Esophagus muscularis mucosa (tissue), 4 donors: Measurements from ENCODE around the gene TOX2. TPM values are rescaled to one million over a fixed set of nuclear protein-coding genes. Genes with fewer than 3 reads are reported as not detected.

Experiments
- DNase-seq: peaks from one replicate; pipeline ENCODE4 v3.0.0-alpha.2; 2017; ENCODE audit errors: extremely low spot score
- H3K27ac ChIP-seq, 4 donors: fragments of 200-600 bp; sonication (generic); replicated peaks in 1 of 4; 1 replicate in 3 of 4; 2 replicates in 1 of 4; pipeline ENCODE4 v1.5.1; 2016 to 2019; ENCODE audit warnings: mild to moderate bottlenecking in 1 of 4
- H3K27me3 ChIP-seq, 4 donors: fragments of 200-600 bp; sonication (generic); one replicate each; pipeline versions ENCODE4 v1.5.1 to v1.6.0; 2016 to 2019
- H3K36me3 ChIP-seq, 4 donors: fragments of 200-600 bp; sonication (generic); one replicate each; pipeline ENCODE4 v1.5.1; 2016 to 2019
- H3K4me1 ChIP-seq, 4 donors: fragments of 200-600 bp; sonication (generic); one replicate each; pipeline ENCODE4 v1.5.1; 2016 to 2019
- H3K4me3 ChIP-seq, 4 donors: fragments of 200-600 bp; sonication (generic); 1 replicate in 2 of 4; 2 replicates in 2 of 4; pipeline ENCODE4 v1.5.1; 2016 to 2019; ENCODE audit warnings: mild to moderate bottlenecking in 4 of 4, moderate library complexity in 1 of 4
- H3K9me3 ChIP-seq, 4 donors: fragments of 200-600 bp; sonication (generic); 1 replicate in 3 of 4; 2 replicates in 1 of 4; pipeline ENCODE4 v1.5.1; 2016 to 2019
- CTCF ChIP-seq, 3 experiments: fragments of 200-600 bp in 2 of 3; fragments of 450-650 bp in 1 of 3; sonication (generic) in 2 of 3; IDR thresholded peaks; one replicate each; pipeline ENCODE4 v1.5.1; 2017 to 2019; ENCODE audit warnings: antibody characterized with exemption in 3 of 3, mild to moderate bottlenecking in 2 of 3, moderate library complexity in 1 of 3
- EP300 ChIP-seq: sonication (generic); formaldehyde crosslinking; IDR thresholded peaks from one replicate; pipeline ENCODE4 v1.6.1; 2017; ENCODE audit warnings: antibody characterized with exemption
- POLR2A ChIP-seq: fragments of 450-650 bp; IDR thresholded peaks from one replicate; pipeline ENCODE4 v1.6.1; 2017; ENCODE audit warnings: antibody characterized with exemption, moderate library complexity, mild to moderate bottlenecking, low read depth
- POLR2AphosphoS5 ChIP-seq, 2 donors: sonication (generic); formaldehyde crosslinking; IDR thresholded peaks; one replicate each; pipeline ENCODE4 v1.6.1; 2017; ENCODE audit warnings: antibody characterized with exemption in 2 of 2
- WGBS: methylation state at CpG from one replicate; pipeline ENCODE4 v1.1.5; 2018; 5-methylcytosine and 5-hydroxymethylcytosine counted together
- intact Hi-C: fragments of 100-400 bp; cut with DNase I; formaldehyde crosslinking; loops from one replicate; pipeline ENCODE4 v1.15.1; 2023
- total RNA-seq, 4 donors: library from RNA; depleted of rRNA; stranded (reverse); fragments of >200 nt; gene quantifications; one replicate each; pipeline versions ENCODE4 v1.1.0 to v1.2.1, GENCODE V29; 2016

TOX2 gene
- total RNA-seq, 4 donors from 2014 or later, result 19.4 to 39.5 (median 32.8) TPM

- 66% methylated on average over 4 of the region's 4 CpGs for WGBS
- no peak for TF ChIP-seq POLR2A
- no peak for TF ChIP-seq EP300
- TF ChIP-seq CTCF (IDR thresholded peaks at IDR 0.05), result no peak
- TF ChIP-seq POLR2AphosphoS5 (IDR thresholded peaks at IDR 0.05), result no peak
- no peaks in the 10 kb centered on the region for H3K36me3 ChIP-seq
- H3K27ac ChIP-seq, result no peak overlapping the region
- H3K9me3 ChIP-seq, result no peaks in the 10 kb centered on the region
- H3K27me3 ChIP-seq, result no peaks in the 10 kb centered on the region
- intact Hi-C loops, result no loop called here
- H3K4me1 ChIP-seq, result peaks cover 0 to 46% (median 26%) of the 10 kb centered on the region in 4 donors
- H3K4me3 ChIP-seq, result no peak overlapping the region
- no peak for DNase-seq
Observed at GRCh38 chr20:44091026-44091425, 176.4 kb downstream of the TOX2 start.

DNA sequence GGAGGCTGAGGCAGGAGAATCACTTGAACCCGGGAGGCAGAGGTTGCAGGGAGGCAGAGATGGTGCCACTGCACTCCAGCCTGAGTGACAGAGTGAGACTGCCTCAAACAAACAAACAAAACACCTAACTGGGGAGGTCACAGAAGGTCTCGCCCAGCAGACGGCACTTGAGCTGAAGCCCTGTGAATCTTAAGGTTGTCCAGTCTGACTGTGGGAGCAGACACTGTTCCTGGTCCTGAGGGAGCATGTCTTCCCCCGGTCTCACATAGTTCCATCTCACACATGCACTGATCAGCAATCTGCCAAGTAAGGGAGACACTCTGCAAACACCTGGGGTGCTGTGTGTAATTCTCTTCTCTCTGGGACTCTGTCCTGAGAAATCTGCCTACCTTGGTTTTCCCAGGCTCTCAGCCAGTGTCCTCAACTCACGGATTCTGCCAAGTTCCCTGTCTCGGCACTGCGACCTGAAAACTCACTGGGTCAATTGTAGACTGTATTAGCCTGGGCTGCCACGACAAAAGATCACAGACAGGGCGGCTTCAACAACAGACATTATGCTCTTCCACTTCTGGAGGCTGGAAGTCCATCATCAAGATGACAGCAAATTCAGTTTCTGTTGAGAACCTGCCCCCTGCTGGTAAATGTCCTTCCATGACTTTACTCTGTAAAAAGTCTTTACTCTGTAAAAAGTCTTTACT is 178.0 kb downstream of the TOX2 start:
- Histone ChIP-seq H3K4me1 (peaks cover 0 to 38% (median 21%) of the 10 kb centered on the region in 4 donors), H3K9me3 (no peaks in the 10 kb centered on the region), H3K36me3 (no peaks in the 10 kb centered on the region), H3K4me3 (no peak overlapping the region), H3K27ac (no peak overlapping the region), H3K27me3 (no peaks in the 10 kb centered on the region)
- DNase-seq, result no peak
- 51% methylated on average over 8 of the region's 9 CpGs for WGBS
- peak; percentile 25 to 49 (median 37) for TF ChIP-seq CTCF (IDR thresholded peaks at IDR 0.05)
- no peak for TF ChIP-seq EP300
- no peak for TF ChIP-seq POLR2A
- no peak for TF ChIP-seq POLR2AphosphoS5 (IDR thresholded peaks at IDR 0.05)
- intact Hi-C loops, result no loop called here

DNA sequence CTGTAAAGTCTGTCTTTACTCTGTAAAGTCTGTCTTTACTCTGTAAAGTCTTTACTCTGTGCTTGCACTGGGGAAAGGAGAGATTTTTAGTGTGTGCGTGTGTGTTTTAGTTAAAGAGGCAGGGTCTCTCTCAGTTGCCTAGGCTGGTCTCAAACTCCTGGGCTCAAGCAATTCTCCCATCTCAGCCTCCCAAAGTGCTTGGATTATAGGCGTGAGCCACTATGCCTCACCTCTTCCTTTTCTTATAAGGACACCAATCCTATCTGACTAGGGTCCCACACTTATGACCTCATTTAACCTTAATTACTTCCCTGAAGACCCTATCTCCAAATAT is 178.6 kb downstream of the TOX2 start:
- Histone ChIP-seq H3K4me1 (peaks cover 0 to 38% (median 23%) of the 10 kb centered on the region in 4 donors), H3K9me3 (no peaks in the 10 kb centered on the region), H3K27me3 (no peaks in the 10 kb centered on the region), H3K36me3 (no peaks in the 10 kb centered on the region), H3K27ac (no peak overlapping the region), H3K4me3 (no peak overlapping the region)
- DNase-seq, result no peak
- 89% methylated on average over 2 of the region's 2 CpGs for WGBS
- intact Hi-C loops, result no loop called here
- TF ChIP-seq EP300, result no peak
- TF ChIP-seq POLR2AphosphoS5 (IDR thresholded peaks at IDR 0.05), result no peak
- peak in 2 of 3 experiments; percentile 2 to 6 for TF ChIP-seq CTCF (IDR thresholded peaks at IDR 0.05)
- no peak for TF ChIP-seq POLR2A

DNA sequence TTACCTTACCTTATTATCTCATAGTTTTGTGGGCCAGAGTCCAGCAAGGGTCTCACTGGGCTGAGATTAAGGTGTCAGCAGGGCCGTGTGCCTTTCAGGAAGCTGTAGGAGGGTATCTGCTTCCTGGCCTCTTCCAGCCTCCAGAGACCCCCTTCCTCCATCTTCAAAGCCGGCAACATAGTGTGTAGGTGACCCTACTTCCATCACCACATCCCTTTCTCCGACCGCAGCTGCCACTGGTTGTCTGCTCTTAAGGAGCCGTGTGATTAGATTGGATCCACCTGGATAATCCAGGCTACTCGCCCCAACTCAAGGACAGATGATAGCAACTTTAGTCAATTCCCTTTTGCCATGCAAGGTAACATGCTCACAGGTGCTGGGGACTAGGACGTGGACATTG is 181.2 kb downstream of the TOX2 start:
- H3K27me3 ChIP-seq, result no peaks in the 10 kb centered on the region
- no peaks in the 10 kb centered on the region for H3K36me3 ChIP-seq
- H3K4me1 ChIP-seq, result peaks cover 0 to 31% (median 21%) of the 10 kb centered on the region in 4 donors
- no peak overlapping the region for H3K27ac ChIP-seq
- H3K4me3 ChIP-seq, result no peak overlapping the region
- H3K9me3 ChIP-seq, result no peaks in the 10 kb centered on the region
- intact Hi-C loops, result no loop called here
- DNase-seq, result no peak
- 52% methylated on average over 7 of the region's 7 CpGs for WGBS
- no peak for TF ChIP-seq POLR2A
- TF ChIP-seq EP300, result no peak
- TF ChIP-seq CTCF (IDR thresholded peaks at IDR 0.05), result no peak
- no peak for TF ChIP-seq POLR2AphosphoS5 (IDR thresholded peaks at IDR 0.05)
